Liver (tissue), 9 donors: ENCODE data around the gene UGCG. TPM values are rescaled to one million over a fixed set of nuclear protein-coding genes. Genes with fewer than 3 reads are reported as not detected.

Experiments used
- DNase-seq: peaks from one replicate; pipeline ENCODE4 v3.0.0-alpha.2; 2017; ENCODE audit warnings: low spot score
- H3K27ac ChIP-seq, 2 donors: one replicate each; pipeline ENCODE4 v1.7.0; 2013; ENCODE audit warnings: inconsistent platforms in 2 of 2, low read length in 2 of 2, control low read depth in 1 of 2, low read depth in 1 of 2, mild to moderate bottlenecking in 1 of 2
- H3K27me3 ChIP-seq, 4 donors: one replicate each; pipeline versions ENCODE4 v1.6.1 to v1.7.0; 2013; ENCODE audit warnings: low read length in 3 of 4, inconsistent platforms in 1 of 4, mild to moderate bottlenecking in 1 of 4, moderate library complexity in 1 of 4; ENCODE audit not compliant: control insufficient read depth in 4 of 4, insufficient read depth in 4 of 4
- H3K36me3 ChIP-seq, 4 donors: one replicate each; pipeline versions ENCODE4 v1.6.1 to v1.7.0; 2013; ENCODE audit warnings: low read length in 3 of 4, mild to moderate bottlenecking in 3 of 4, low read depth in 1 of 4, moderate library complexity in 1 of 4; ENCODE audit not compliant: control insufficient read depth in 4 of 4, insufficient read depth in 3 of 4
- H3K4me1 ChIP-seq, 4 donors: one replicate each; pipeline versions ENCODE4 v1.6.1 to v1.7.0; 2013; ENCODE audit warnings: low read length in 3 of 4, mild to moderate bottlenecking in 3 of 4, moderate library complexity in 1 of 4; ENCODE audit not compliant: control insufficient read depth in 4 of 4, insufficient read depth in 4 of 4
- H3K4me3 ChIP-seq, 3 donors: one replicate each; pipeline versions ENCODE4 v1.6.1 to v1.7.0; 2013; ENCODE audit warnings: low read length in 3 of 3, control low read depth in 1 of 3, low read depth in 1 of 3, mild to moderate bottlenecking in 1 of 3
- H3K9ac ChIP-seq, 2 donors: one replicate each; pipeline ENCODE4 v1.7.0; 2013; ENCODE audit warnings: low read length in 2 of 2, mild to moderate bottlenecking in 2 of 2, moderate library complexity in 2 of 2, control low read depth in 1 of 2, low read depth in 1 of 2
- H3K9me3 ChIP-seq, 4 donors: one replicate each; pipeline versions ENCODE4 v1.6.1 to v1.7.0; 2013; ENCODE audit warnings: low read length in 3 of 4; ENCODE audit not compliant: control insufficient read depth in 4 of 4
- EGR1 ChIP-seq, 2 donors: IDR thresholded peaks; 2 replicates each; pipeline ENCODE4 v1.6.1; 2016 to 2018; ENCODE audit warnings: antibody characterized with exemption in 2 of 2, low read depth in 2 of 2
- FOXA1 ChIP-seq: IDR thresholded peaks from 2 replicates; pipeline ENCODE4 v1.6.1; 2016; ENCODE audit warnings: antibody characterized with exemption
- FOXA2 ChIP-seq: IDR thresholded peaks from 2 replicates; pipeline ENCODE4 v1.6.1; 2016; ENCODE audit warnings: antibody characterized with exemption
- GABPA ChIP-seq, 2 donors: IDR thresholded peaks in 1 of 2; conservative IDR thresholded peaks in 1 of 2; 2 replicates each; pipeline ENCODE4 v1.6.1; 2016; ENCODE audit warnings: antibody characterized with exemption in 2 of 2, mild to moderate bottlenecking in 1 of 2, moderate library complexity in 1 of 2
- HNF4A ChIP-seq, 2 donors: conservative IDR thresholded peaks; 2 replicates each; pipeline ENCODE4 v1.6.1; 2016; ENCODE audit warnings: antibody characterized with exemption in 2 of 2, mild to moderate bottlenecking in 2 of 2
- HNF4G ChIP-seq: IDR thresholded peaks from 2 replicates; pipeline ENCODE4 v1.6.1; 2016; ENCODE audit warnings: antibody characterized with exemption
- JUND ChIP-seq, 2 donors: IDR thresholded peaks; 2 replicates each; pipeline ENCODE4 v1.6.1; 2016; ENCODE audit warnings: antibody characterized with exemption in 2 of 2
- NR2F2 ChIP-seq: IDR thresholded peaks from 2 replicates; pipeline ENCODE4 v1.6.1; 2016; ENCODE audit warnings: antibody characterized with exemption
- RAD21 ChIP-seq, 2 donors: IDR thresholded peaks; 2 replicates each; pipeline ENCODE4 v1.6.1; 2016; ENCODE audit warnings: antibody characterized with exemption in 2 of 2, mild to moderate bottlenecking in 2 of 2
- RXRA ChIP-seq, 2 donors: IDR thresholded peaks; 2 replicates each; pipeline ENCODE4 v1.6.1; 2017 to 2018; ENCODE audit warnings: antibody characterized with exemption in 2 of 2, mild to moderate bottlenecking in 1 of 2
- SP1 ChIP-seq: IDR thresholded peaks from 2 replicates; pipeline ENCODE4 v1.6.1; 2018; ENCODE audit warnings: antibody characterized with exemption, mild to moderate bottlenecking
- TAF1 ChIP-seq: conservative IDR thresholded peaks from 2 replicates; pipeline ENCODE4 v1.6.1; 2016; ENCODE audit warnings: antibody characterized with exemption, mild to moderate bottlenecking
- YY1 ChIP-seq: IDR thresholded peaks from 2 replicates; pipeline ENCODE4 v1.6.1; 2016; ENCODE audit warnings: antibody characterized with exemption, mild to moderate bottlenecking
- WGBS: extraction: QIAGEN DNeasy Blood & Tissue Kit; methylation state at CpG from one replicate; pipeline ENCODE4 v1.1.7; 2013; 5-methylcytosine and 5-hydroxymethylcytosine counted together
- polyA plus RNA-seq, 2 donors: library from polyadenylated mRNA; stranded (reverse) in 1 of 2; unstranded in 1 of 2; fragments of 200-250 nt in 1 of 2; fragments of >200 nt in 1 of 2; fragmentation: Nextera tagmentation in 1 of 2; extraction: Ambion mirVana in 1 of 2; gene quantifications; one replicate each; pipeline versions ENCODE4 v1.2.1 to v1.2.3, GENCODE V29; 2013 to 2015
- total RNA-seq, 2 donors: library from RNA; depleted of rRNA; stranded (reverse); fragments of >200 nt; gene quantifications; one replicate each; pipeline ENCODE4 v1.2.3, GENCODE V29; 2014
- TF ChIP-seq, protein P1 (sequence below): fragments of 150-350 bp; IDR thresholded peaks from 2 replicates; pipeline ENCODE4 v1.5.1; 2017; ENCODE audit warnings: improper control_type of control experiment, low read depth, low read length; ENCODE audit not compliant: missing input control
- TF ChIP-seq, protein P2 (sequence below): IDR thresholded peaks from 2 replicates; pipeline ENCODE4 v1.6.1; 2016; ENCODE audit warnings: antibody characterized with exemption
- TF ChIP-seq, protein P3 (sequence below): IDR thresholded peaks from 2 replicates; pipeline ENCODE4 v1.6.1; 2016; ENCODE audit warnings: antibody characterized with exemption, mild to moderate bottlenecking
- TF ChIP-seq, protein P4 (sequence below): IDR thresholded peaks from 2 replicates; pipeline ENCODE4 v1.6.1; 2016; ENCODE audit warnings: antibody characterized with exemption
- TF ChIP-seq, protein P5 (sequence below): IDR thresholded peaks from 2 replicates; pipeline ENCODE4 v1.6.1; 2016; ENCODE audit warnings: antibody characterized with exemption
- donor health status: healthy.
- donor health status: healthy.
- donor health status: healthy.
- donor health status: healthy.
- donor health status: healthy.

Gene UGCG
- total and polyA plus RNA-seq, 4 donors, result 5.2 to 44.2 (median 12.0) TPM

DNA sequence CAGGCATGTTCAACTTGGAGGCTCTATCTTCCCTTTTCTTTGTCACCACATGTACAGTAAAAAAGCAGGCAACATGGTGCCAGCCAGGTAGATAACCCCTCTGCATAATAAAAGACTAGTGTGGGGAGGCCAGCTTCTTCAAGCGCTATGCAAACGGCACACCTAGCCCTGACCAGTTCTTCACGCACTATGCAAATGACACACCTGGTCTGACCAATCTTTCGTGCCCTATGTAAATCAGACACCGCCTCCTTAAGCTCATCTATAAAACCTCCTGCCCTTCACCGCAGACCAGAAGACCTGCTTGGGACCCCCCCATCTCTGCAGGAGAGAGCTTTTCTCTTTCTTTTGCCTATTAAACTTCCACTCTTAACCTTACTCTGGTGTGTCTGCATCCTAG lies 28.1 kb upstream of the UGCG start:
- WGBS, result 95% methylated on average over 6 of the region's 6 CpGs

More for the DNA sequence above, 28.1 kb upstream of the UGCG start:
- no peak for DNase-seq
- Histone ChIP-seq H3K36me3 (no peaks in the 10 kb centered on the region), H3K9me3 (no peaks in the 10 kb centered on the region), H3K9ac (no peak overlapping the region), H3K4me3 (no peak overlapping the region), H3K27me3 (no peaks in the 10 kb centered on the region), H3K4me1 (no peaks in the 10 kb centered on the region), H3K27ac (no peak overlapping the region)
- TF ChIP-seq SP1 (no peak), HNF4G (no peak), FOXA2 (no peak), NR2F2 (no peak), RXRA (IDR thresholded peaks at IDR 0.05) (no peak), JUND (IDR thresholded peaks at IDR 0.05) (no peak), EGR1 (IDR thresholded peaks at IDR 0.05; ENCODE audit: low read depth in 2 of 2) (no peak), FOXA1 (no peak), RAD21 (IDR thresholded peaks at IDR 0.05) (no peak), TAF1 (no peak), GABPA (IDR thresholded peaks at IDR 0.05 in 1 of 2, conservative IDR thresholded peaks at IDR 0.05 in 1 of 2) (no peak), YY1 (no peak), HNF4A (conservative IDR thresholded peaks at IDR 0.05) (no peak)
- TF ChIP-seq, protein P1, sequence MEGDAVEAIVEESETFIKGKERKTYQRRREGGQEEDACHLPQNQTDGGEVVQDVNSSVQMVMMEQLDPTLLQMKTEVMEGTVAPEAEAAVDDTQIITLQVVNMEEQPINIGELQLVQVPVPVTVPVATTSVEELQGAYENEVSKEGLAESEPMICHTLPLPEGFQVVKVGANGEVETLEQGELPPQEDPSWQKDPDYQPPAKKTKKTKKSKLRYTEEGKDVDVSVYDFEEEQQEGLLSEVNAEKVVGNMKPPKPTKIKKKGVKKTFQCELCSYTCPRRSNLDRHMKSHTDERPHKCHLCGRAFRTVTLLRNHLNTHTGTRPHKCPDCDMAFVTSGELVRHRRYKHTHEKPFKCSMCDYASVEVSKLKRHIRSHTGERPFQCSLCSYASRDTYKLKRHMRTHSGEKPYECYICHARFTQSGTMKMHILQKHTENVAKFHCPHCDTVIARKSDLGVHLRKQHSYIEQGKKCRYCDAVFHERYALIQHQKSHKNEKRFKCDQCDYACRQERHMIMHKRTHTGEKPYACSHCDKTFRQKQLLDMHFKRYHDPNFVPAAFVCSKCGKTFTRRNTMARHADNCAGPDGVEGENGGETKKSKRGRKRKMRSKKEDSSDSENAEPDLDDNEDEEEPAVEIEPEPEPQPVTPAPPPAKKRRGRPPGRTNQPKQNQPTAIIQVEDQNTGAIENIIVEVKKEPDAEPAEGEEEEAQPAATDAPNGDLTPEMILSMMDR, result no peak
- TF ChIP-seq, protein P2, sequence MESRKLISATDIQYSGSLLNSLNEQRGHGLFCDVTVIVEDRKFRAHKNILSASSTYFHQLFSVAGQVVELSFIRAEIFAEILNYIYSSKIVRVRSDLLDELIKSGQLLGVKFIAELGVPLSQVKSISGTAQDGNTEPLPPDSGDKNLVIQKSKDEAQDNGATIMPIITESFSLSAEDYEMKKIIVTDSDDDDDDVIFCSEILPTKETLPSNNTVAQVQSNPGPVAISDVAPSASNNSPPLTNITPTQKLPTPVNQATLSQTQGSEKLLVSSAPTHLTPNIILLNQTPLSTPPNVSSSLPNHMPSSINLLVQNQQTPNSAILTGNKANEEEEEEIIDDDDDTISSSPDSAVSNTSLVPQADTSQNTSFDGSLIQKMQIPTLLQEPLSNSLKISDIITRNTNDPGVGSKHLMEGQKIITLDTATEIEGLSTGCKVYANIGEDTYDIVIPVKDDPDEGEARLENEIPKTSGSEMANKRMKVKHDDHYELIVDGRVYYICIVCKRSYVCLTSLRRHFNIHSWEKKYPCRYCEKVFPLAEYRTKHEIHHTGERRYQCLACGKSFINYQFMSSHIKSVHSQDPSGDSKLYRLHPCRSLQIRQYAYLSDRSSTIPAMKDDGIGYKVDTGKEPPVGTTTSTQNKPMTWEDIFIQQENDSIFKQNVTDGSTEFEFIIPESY, result no peak
- TF ChIP-seq, protein P3, sequence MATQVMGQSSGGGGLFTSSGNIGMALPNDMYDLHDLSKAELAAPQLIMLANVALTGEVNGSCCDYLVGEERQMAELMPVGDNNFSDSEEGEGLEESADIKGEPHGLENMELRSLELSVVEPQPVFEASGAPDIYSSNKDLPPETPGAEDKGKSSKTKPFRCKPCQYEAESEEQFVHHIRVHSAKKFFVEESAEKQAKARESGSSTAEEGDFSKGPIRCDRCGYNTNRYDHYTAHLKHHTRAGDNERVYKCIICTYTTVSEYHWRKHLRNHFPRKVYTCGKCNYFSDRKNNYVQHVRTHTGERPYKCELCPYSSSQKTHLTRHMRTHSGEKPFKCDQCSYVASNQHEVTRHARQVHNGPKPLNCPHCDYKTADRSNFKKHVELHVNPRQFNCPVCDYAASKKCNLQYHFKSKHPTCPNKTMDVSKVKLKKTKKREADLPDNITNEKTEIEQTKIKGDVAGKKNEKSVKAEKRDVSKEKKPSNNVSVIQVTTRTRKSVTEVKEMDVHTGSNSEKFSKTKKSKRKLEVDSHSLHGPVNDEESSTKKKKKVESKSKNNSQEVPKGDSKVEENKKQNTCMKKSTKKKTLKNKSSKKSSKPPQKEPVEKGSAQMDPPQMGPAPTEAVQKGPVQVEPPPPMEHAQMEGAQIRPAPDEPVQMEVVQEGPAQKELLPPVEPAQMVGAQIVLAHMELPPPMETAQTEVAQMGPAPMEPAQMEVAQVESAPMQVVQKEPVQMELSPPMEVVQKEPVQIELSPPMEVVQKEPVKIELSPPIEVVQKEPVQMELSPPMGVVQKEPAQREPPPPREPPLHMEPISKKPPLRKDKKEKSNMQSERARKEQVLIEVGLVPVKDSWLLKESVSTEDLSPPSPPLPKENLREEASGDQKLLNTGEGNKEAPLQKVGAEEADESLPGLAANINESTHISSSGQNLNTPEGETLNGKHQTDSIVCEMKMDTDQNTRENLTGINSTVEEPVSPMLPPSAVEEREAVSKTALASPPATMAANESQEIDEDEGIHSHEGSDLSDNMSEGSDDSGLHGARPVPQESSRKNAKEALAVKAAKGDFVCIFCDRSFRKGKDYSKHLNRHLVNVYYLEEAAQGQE, result no peak
- TF ChIP-seq, protein P4, sequence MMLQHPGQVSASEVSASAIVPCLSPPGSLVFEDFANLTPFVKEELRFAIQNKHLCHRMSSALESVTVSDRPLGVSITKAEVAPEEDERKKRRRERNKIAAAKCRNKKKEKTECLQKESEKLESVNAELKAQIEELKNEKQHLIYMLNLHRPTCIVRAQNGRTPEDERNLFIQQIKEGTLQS, result no peak
- TF ChIP-seq, protein P5, sequence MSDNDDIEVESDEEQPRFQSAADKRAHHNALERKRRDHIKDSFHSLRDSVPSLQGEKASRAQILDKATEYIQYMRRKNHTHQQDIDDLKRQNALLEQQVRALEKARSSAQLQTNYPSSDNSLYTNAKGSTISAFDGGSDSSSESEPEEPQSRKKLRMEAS, result no peak
